ENCODE measurements around the gene TFAP2A.

The TFAP2A gene

DNA sequence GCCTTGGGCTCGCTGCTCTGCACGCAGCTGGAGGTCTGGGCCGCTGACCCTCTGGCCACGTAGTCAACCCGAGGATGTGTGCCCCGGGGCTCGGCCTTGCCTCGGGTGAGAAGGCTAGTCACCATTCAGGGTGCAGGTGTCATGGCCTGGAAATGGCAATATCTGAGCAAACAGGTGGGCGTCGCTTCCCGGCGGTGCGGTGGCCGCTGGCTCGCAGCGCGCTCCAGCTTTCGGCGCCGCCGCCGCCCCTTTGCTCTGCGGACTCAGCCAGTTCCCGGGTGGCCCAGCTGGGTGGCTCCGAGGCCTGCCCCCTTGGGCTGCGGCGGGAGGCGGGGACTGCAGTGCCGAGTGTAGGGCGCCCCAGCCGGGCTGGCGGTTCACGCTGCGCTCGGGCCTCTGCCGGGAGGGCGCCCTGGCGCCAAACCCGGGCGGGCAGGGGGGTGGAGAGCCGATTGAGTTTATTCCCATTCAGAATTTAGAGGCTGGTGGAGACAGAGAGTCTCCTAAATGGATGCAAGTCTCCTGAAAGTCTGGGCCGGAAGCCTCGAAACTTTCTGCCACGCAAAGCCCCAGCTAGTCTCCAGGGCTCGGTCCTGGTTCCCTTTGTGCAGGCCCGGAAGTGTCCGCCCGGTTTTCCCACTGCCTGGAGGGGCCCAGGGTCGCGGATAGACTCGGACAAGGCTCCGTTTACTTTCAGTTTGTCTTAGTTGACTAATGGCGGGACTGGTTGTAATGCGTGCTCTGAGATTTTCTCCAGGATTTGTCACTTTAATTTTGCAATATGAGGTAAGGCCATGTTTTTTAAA, 11.3 kb upstream of the TFAP2A start:
- ATAC-seq: no peak

DNA sequence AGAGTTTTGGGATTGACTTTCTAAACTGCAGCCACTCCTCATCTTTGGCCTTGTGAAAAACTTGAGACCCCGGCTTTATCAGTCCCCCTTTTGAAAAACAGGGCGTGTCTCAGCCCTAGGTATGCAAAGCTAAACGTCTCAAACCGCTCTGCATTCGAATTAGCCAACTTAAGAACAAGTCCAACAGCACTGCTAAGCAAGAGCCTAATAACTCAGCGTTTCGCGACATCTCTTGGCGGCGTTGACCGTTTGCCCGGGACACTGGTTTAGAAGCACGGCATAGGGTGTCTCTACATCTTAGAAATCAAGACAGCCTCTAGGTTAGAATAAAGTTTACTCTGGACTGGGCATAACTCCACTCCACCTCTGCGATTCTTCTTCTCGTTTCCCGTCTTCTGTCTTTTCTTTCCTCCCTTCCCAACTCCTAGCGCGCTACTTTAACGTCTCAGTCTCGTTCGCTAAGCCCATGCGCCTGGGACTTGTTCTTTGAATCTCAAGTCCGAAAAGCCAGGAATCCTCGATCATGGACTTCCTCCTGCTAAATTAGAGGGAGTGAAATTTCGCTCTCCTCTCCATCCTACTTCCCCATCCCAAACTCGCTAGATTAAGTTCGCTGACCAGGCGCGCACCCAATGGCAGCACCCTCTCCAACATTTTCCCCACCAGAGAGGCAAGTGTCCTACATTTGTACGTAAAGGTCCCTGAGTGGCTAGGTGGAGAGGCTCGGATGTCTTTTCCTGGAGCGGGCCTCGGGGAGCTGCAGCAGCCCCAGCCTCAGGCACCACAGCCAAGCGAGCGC, 10.5 kb upstream of the TFAP2A start:
- no peak for ATAC-seq

DNA sequence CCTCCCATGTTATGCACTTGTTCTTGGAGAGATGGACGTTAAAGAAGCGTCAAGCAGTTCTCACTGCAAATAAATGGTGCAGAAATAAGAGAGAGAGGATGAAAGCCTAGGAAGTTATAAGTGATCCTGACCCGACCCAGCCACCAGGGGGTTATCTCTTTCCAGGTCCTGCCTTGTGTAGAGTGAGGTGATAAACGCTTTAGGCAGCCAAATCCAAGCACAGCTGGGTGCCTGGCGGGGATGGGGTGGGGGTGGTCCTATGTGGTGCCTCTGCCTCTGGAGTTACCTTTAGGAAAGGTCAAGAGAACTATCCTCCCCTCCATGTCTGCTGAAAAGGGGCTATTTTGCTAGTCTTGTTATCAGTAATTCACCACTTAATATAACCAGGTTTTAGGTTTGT, 9.2 kb upstream of the TFAP2A start:
- no peak for ATAC-seq

DNA sequence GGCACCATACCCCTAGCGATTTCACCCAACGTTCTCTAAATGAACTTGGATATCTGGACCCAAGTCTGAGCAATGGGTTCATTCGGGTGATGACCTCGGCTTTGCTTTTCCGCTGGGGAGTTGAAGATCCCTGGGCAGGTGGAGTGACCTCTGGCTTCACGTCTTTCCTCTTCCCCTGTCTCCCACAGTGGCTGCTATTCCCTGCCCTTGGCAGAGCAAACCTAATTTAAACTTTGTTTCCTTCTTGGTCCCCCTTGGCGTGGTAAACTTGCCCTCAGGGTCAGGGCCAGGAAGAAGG, 7.8 kb upstream of the TFAP2A start:
- ATAC-seq: no peak

DNA sequence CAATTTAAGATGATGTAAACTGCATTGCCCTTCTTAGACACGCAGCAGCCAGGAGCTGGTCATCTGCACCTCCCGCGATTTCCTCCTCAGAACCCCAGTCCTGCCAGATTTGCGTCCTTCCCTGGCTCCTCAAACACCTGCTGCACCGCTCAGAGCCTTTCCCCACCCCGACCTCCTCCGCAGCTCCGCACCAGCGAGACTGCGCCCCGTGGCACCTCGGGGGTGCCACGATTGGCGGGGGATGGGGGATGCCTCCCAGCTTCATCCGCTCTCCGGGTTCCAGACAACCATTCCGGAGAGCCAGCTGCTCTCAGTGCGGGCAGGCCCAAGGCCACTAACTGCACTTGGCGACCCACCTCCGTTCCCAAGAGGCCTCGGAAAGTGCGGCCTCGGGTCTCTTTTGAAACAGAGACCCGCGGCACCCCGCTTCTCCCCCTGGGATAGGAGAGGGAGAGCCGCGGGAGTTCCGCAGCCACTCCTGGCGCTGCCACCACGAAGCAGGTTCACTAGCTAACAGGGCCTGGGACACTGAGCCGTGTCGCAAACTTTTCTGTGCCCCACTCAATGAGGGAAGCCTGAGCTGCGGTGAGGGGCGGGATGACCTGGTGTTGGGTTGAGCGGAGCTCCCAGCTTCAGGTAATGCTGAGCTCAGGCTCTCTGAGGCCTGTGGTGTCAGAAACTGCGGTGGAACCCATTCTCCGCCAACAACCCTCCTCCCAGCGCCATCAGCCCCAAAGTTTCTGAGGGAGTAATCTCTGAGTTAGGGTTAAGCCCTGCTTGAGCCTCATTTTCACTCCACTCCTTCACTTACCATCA, 7.3 kb upstream of the TFAP2A start:
- ATAC-seq: no peak

DNA sequence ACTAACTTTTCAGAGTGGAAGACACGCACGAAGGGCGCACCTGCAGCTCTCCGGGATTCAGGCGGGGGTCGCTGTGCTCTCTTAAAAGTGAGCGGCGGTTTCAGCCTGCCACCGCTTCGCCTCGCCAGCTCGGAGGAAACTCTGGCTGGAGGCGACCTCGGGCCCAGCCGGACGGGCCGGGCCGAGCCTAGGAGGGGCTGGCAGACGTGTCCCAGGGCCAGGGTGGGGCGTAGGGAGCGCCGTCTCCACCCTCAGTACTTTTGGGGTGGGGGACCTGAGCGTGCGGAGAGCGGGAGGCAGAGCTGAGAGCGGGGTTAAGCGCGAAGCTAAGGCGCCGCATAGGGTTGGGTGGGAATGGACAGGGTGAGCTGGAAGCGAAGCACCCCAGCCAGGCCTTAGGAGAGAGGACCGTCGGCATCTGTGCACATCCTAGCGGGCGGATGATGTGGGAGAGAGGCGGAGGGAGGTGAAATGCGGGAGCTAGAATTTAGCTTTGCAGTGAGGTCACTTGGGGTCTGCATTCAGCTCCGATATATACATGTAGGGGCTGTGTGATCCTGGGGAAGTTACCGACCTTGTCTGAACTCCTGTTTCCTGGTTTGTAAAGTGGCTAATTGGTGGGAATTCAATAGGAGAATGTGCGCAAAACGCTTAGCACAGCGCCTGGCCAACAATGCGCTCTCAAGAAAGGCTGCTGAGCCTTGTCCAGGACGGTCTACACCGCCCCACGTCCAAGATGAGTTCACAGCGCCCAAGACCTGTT, 6.5 kb upstream of the TFAP2A start:
- no peak for ATAC-seq

DNA sequence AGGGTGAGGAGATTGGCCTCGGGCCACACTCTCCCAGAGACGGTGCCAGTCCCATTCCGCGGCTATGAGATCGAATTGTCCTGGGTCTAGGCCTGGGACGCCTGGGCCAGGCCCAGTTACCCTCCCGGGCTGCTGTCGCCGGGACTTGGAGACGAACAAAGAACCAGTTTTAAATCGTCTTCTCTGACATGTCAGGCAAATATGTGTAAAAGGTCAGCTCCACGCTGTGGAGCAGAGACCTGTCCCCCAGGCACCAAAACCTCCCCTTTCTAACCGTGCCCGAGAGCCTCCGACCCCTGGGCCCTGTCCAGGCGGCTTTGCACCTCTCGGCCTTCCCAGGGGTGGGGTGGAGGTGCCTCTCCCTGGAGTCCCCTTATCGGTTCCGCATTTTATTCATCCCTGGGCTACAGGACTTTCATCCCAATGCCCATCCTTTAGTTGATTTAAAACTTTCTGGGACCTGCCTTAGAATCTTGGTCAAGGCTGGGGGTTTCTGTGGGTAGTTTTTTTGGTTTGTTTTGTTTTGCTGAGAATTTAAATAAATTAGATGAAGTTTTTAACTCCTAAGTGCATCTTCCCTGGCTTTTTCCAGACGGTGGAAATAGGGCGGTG, 5.8 kb upstream of the TFAP2A start:
- no peak for ATAC-seq

DNA sequence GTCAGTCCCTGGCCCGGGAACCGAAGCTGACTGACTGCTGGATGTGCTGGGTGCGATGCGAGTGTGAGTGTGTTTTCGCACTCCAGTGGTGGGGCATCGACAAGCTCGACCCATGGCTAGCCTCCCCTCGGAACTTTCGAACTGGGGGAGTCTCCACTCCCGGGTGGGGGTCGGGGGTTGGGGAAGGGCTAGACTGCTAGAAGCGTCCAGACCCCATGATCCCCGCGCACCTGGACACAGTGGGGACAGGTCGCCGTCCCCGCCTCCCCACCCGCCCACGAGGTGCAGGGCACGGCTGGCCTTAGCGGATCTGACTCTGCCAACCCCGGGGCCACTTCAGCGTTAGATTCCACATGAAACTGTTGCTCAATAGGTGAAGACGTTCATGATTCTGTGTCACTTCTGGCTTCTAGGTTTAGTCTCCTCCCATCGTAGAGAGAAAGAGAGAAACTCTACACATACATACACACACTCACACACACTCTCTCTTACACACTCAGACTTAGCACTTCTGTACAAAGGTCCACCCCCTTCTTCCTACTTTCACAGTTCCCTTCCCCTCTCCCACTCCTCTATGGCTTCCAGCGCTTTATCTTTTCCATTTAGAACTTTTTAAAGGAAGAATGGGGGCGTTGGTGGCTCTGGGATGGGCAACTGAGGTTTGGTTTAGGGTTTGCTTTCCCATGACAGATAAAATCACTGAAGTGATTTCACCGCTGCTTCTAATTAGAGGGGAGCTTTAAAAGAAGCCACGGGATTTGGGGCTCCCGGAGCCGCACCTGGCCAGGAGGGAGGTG, 5.1 kb upstream of the TFAP2A start:
- ATAC-seq: no peak

DNA sequence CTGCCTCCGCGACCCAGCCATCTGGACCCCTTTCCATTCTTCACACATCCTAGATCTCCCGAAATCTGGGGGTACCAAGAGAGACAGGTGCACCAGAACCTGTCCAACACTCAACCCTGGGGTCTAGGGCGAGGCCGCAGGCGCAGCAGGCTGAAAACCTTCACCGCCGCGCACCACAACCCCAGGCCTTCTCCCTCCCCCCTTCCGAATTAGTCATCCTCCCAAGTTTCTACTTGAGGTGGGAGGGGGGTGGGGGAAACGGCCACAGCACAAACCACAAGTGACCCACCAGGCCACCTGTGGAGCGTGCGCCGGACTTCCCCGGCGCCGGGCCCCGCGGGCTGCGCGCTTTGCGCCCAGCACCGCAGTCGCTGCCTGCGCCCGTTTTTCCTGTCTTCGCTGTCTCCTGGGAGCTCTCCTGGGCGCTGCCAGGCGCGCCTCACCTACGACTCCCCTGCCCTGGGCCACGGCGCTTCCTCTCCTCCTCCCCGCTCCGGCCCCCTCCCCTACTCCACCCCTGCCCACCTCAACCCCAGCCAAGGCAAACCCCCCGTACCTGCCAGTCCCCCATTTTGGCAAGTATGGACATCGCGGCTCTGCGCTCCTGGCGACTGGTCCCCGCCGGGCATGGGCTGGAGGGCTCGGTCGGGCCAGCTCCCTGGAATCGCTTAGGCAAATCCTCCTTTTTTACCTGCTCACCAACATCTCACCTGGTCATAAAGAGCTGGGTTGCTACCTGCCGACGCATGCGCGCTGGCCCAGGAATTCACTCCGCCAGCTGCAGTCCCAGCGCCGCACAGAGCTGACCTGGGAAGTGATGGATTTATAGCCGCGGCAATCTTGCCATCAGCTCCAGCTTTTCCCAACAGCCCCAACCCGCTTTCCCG, 4.2 kb upstream of the TFAP2A start:
- no peak for ATAC-seq

DNA sequence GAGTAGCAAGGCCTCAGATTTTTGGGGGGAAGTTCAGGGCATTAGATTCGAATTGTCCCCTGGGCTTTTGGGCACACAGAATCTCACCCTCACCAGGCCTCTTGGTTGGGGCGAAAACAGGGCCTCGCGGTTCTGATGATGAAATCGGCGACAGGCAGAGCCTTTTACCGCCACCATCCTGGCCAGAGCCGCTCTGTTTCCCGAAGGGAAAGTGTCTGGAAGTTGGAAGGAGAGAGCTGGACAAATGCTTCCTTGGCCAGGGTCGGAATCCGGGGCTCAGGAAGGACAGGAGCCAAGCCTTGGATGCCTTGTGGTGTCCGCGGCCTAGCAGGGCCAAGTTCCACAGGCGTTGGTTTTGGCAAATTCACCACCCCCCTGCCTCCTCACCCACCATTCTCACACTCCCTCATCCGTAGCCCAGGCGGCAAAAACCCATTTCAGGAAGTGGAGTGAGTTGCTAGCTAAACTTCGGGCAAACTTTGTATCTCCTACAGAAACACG, 3.5 kb upstream of the TFAP2A start:
- no peak for ATAC-seq

DNA sequence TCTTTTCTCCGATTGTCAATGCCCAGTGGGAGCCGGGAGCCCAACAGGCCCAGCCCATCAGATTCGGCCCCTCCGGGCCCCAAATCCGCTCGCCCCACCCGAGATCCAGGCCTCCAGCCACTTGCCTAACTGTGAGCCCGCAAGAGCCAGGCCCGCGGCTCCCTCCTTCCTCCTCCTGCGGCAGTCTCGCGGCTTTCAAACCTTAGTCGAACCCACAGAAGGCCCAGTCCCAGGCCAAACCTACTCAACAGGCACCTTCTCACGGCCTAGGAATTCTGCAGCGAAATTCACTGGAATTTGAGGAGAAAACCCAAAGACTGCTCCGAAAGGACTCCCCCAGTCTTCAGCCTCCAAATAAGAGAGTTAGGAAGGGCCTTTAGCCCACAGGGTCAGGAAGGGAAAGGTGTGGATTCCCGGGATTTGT, 2.8 kb upstream of the TFAP2A start:
- no peak for ATAC-seq

DNA sequence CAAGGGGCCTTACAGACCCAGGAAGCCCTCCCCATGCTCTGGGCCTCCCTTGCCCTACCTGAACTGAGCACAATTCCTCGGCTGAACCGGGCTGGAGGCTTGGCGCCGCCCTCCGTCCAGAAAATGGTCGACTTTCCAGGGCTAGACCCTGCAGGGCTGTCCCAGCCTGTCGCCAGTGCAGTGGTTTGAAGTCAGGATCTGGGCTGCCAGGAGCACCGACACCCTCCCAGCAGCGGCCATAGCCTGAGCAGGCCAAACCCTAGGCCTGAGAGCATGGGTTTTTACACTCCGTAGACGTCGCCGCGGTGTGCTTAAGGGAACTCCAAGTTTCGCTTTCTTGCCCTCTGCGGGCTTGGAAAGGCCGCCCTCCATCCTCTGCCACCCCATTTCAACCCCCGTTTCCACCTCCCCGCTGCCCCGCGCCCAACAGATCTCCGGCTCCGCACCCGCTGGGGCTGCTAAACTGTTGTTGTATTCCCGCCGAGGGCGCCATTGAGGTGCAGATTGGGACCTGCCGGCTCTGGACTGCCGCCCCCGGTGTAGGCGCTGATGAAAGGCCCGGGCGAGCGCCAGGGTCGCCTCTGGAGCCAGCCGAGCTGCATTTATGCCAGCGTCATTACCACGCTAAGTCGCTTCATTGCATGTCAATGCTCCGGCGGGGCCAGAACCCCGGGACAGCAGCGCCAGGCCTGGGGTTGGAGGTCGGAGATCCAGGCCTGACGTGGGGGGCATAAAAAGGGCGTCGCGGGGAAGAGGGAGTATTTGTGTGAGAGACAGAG, 2.2 kb upstream of the TFAP2A start:
- no peak for ATAC-seq

DNA sequence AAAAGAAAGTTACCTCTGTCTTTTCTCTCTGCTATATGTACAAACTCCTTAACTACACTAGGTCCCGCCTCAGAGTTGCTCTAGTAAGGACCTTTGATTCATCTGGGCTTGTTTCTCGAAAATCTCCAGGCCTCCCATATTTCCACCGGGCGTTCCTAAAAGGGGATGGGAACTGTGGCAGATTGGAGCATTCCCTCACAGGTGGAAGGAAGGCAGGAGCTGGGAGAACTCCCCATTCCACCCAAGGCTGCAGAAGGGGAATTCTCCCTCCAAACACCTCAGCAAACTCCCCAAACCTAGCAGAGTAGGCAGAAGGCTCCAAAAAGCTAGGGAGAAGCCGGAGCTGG, 1.6 kb upstream of the TFAP2A start:
- ATAC-seq: no peak

DNA sequence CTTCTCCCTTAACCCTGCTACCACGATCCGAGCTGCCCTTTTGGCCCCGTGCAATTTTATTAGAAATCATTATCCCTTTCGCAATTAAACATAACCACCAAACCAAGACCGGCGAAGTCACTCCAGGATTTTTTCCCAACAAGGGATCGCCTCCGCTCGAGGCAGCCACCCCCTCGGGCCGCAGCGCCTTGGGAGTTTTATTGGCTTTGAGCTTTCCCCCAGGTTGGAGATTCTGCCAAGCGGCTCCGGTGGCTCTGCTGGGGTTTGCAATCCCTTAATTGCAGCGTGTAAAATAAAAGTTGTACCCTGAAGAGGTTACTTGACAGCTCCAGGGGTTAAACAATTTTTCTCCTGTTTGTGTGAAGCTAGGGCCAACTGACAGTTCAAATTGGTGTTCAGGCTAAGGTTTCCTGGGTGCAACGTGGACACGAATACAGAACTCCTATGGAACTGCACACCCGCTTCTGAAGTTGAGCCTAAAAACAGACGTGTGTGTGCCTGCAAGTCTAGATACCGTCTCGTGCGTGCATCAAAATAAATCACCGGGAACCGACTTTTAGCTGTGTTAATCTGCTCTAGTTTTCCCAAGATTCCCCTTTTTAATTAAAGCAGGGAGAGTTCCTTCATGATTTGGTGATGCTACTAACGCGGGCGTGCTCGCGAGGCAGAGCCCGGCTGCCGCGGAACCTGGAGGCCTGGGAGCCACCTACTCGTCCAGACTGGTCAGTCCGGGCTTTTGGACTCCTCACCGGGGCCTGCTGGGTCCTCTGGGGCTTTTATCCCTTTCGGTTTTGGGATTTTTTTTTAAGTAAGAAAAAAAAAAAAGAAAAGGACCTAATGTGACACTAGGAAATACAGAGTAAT, 975 bp upstream of the TFAP2A start:
- ATAC-seq: no peak

DNA sequence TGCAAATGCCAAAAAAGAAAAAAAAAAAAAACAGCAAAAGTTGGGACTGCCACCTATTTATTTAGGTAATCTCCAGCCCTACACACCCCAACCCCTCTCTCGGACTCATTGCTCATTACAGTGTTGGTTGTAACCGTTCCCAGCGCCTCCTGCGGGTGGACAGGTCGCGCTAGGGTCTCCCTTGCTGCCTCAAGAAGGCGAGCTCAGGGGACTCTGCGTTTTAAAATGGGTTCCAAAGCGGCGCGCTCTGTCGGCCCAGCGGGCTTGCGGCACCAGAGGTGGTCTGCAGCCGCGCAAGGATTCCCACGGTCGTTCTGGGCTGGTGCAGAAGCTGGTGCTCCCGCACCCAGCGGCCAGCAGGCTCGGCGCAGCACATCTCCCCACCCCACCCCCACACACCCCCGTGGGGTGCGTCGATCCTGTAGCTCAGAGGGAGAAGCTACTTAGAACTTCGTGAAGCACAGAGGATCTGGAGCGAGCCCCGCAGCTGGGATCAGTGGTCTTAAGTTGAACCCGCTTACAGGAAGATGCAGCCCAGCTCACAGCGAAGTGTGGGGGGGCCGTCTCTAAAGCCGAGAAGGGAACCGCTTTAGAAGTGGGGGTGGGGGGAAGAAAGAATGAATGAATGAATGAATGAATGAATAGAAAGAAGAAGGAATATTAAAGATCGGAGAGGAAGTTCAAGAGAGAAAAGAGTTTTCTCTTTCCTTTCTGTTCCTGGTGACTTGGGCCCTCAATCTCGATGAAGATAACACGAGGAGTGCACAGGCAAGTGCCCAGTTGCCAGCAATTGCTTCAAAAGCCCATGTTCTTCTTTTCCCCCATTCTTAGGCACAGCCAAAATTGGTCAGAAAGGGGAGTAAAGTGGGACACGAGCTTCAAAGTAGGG, 780 bp downstream of the TFAP2A start:
- no peak for ATAC-seq

DNA sequence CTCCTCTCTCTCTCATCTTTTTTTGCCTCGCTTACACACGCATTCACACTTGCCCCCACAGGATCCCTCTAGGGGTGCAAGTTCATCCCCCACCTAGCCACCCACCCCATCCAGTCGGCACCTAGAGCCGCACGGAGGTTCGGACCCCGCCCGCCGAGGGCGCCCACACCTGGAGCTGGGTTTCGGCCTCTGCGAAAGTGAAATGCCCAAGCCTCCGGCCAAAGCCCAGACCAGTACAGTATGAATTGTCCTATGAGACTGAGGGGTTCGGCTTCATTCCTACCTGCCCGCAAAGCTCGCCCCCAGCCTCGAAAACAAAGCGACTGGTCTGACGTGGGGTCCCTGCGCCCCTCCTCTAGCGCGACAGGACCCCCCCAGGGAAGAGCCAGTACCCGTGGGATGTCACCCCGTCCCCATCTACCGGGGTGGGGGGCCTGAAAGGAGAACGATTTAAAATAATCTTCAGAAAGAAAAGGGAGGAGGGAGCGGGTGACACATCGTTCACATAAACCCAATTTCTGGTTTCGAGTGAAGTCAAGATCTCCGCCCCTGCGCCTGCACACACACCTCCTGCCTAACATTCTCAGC, 1.5 kb downstream of the TFAP2A start:
- no peak for ATAC-seq

Measured in activated CD4-positive, CD25-positive, alpha-beta regulatory T cell treated with anti-CD3 and anti-CD28 coated beads, Interleukin-2, amount 50 U/mL, for 24 hours (primary cell).